Loucy (cell line): ENCODE data around the gene GPC5.

Experiments used
- EZH2phosphoT487 ChIP-seq: fragments of 200-600 bp; IDR thresholded peaks from 2 replicates; pipeline ENCODE4 v1.6.1; 2018; ENCODE audit warnings: antibody characterized with exemption, mild to moderate bottlenecking, moderate library complexity, borderline replicate concordance
- TF ChIP-seq, protein P1 (sequence below): fragments of 200-600 bp; sonication (generic); conservative IDR thresholded peaks from 2 replicates; pipeline ENCODE4 v1.5.1; 2014; ENCODE audit warnings: mild to moderate bottlenecking, antibody characterized with exemption, low read length

DNA sequence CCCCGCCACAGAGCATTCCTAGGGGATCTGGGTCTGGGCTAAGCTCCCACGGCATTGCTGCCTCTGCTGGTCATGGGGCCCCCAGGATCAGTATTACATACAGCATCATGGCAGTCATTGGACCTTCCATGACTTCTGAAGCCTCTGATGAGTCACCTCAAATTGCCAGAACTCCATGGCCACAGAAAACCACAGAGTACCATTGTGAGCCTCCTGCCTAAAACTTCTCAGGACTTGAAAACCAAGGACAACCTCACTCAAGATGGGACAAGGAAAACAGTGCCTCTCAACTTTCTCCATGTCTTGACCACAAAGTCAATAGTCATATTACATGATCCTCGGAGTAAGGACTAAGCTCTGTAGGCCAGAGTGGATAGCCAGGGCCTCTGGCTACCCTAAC lies 306.0 kb downstream of the GPC5 start:
- TF ChIP-seq, protein P1, sequence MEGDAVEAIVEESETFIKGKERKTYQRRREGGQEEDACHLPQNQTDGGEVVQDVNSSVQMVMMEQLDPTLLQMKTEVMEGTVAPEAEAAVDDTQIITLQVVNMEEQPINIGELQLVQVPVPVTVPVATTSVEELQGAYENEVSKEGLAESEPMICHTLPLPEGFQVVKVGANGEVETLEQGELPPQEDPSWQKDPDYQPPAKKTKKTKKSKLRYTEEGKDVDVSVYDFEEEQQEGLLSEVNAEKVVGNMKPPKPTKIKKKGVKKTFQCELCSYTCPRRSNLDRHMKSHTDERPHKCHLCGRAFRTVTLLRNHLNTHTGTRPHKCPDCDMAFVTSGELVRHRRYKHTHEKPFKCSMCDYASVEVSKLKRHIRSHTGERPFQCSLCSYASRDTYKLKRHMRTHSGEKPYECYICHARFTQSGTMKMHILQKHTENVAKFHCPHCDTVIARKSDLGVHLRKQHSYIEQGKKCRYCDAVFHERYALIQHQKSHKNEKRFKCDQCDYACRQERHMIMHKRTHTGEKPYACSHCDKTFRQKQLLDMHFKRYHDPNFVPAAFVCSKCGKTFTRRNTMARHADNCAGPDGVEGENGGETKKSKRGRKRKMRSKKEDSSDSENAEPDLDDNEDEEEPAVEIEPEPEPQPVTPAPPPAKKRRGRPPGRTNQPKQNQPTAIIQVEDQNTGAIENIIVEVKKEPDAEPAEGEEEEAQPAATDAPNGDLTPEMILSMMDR = no peak
- no peak for TF ChIP-seq EZH2phosphoT487
